Spleen (tissue), 7 donors: ENCODE results near the gene TCP11L1.
"Not testable (repeated sequence)": the region's sequence is repeated elsewhere in the genome, so short reads cannot be mapped to it uniquely, and the experiment has no call there.

Experiments
- CTCF ChIP-seq, 11 experiments: fragments of 200-600 bp in 7 of 11; fragments of 450-650 bp in 4 of 11; sonication (generic) in 4 of 11; IDR thresholded peaks in 8 of 11; conservative IDR thresholded peaks in 3 of 11; 1 replicate in 7 of 11; 2 replicates in 4 of 11; pipeline versions ENCODE4 v1.4.0 to v1.8.0; 2016 to 2021; ENCODE audit warnings: antibody characterized with exemption in 11 of 11, inconsistent platforms in 4 of 11, mild to moderate bottlenecking in 1 of 11
- POLR2A ChIP-seq, 3 donors: fragments of 450-650 bp; IDR thresholded peaks; one replicate each; pipeline ENCODE4 v1.5.1; 2017; ENCODE audit warnings: antibody characterized with exemption in 3 of 3, mild to moderate bottlenecking in 1 of 3
- POLR2AphosphoS5 ChIP-seq, 3 donors: sonication (generic); formaldehyde crosslinking; IDR thresholded peaks; one replicate each; pipeline ENCODE4 v1.5.1; 2017; ENCODE audit warnings: antibody characterized with exemption in 3 of 3
- donor health status: DM: no; HTN: no; CAD: no; lungs with moderate emphysema.
- donor health status: DM: no; HTN: no; CAD: no.
- donor health status: DM: no; HTN: no; CAD: no.

DNA sequence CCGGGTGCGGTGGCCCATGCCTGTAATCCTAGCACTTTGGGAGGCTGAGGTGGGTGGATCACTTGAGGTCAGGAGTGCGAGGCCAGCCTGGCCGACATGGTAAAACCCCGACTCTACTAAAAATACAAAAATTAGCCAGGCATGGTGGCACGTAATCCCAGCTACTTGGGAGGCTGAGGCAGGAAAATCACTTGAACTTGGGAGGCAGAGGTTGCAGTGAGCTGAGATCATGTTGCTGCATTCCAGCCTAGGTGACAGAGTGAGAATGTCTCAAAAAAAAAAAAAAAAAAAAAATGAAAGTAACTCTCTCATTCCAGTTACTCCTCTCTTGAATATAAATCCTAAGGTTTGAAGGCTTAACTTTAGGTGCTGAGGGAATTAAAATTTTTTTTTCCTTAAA lies 10.2 kb upstream of the TCP11L1 start:
- not testable (repeated sequence) for TF ChIP-seq CTCF (IDR thresholded peaks at IDR 0.05 in 8 of 11, conservative IDR thresholded peaks at IDR 0.05 in 3 of 11); POLR2A (IDR thresholded peaks at IDR 0.05); POLR2AphosphoS5 (IDR thresholded peaks at IDR 0.05)
